ENCODE results near the gene RNF224. TPM values are rescaled to one million over a fixed set of nuclear protein-coding genes. Genes with fewer than 3 reads are reported as not detected.

The RNF224 gene
- total and polyA plus RNA-seq, 2 of the 13 experiments (the other 11 are each of a cell fraction or from before 2014, with no cell fraction given), result 0.09 TPM; not detected in 1

DNA sequence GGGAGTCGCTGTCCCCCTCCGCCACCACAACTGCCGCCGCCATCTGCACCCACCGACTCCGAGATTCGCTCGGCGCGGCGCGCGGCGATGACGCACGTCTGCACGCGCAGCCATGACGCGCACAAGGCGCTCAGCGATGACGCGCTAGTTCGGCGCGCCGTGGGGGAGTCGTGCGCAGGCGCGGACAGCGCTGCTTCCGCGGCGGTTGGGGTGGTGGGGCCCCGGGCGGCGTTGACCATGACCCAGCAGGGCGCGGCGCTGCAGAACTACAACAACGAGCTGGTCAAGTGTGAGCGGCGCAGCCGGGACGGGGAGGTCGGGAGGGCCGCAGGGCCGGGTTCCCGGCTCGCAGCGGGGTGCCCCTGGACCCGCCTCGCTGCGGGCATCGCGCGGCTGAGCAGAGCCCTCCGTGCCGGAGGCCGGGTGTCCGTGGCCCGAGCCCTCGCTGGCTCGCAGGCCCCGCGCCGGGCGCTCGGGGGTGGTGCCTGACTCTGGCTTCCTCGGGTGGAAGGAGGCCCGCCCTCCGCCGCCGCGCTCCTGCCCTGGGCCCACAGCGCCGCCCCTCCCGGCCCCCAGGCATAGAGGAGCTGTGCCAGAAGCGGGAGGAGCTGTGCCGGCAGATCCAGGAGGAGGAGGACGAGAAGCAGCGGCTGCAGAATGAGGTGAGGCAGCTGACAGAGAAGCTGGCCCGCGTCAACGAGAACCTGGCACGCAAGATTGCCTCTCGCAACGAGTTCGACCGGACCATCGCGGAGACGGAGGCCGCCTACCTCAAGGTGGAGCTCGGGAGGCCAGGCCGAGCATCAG lies 38.6 kb upstream of the RNF224 start, which contains the start of the genes ANAPC2 and SSNA1 (continued):
- TF ChIP-seq, protein P1, sequence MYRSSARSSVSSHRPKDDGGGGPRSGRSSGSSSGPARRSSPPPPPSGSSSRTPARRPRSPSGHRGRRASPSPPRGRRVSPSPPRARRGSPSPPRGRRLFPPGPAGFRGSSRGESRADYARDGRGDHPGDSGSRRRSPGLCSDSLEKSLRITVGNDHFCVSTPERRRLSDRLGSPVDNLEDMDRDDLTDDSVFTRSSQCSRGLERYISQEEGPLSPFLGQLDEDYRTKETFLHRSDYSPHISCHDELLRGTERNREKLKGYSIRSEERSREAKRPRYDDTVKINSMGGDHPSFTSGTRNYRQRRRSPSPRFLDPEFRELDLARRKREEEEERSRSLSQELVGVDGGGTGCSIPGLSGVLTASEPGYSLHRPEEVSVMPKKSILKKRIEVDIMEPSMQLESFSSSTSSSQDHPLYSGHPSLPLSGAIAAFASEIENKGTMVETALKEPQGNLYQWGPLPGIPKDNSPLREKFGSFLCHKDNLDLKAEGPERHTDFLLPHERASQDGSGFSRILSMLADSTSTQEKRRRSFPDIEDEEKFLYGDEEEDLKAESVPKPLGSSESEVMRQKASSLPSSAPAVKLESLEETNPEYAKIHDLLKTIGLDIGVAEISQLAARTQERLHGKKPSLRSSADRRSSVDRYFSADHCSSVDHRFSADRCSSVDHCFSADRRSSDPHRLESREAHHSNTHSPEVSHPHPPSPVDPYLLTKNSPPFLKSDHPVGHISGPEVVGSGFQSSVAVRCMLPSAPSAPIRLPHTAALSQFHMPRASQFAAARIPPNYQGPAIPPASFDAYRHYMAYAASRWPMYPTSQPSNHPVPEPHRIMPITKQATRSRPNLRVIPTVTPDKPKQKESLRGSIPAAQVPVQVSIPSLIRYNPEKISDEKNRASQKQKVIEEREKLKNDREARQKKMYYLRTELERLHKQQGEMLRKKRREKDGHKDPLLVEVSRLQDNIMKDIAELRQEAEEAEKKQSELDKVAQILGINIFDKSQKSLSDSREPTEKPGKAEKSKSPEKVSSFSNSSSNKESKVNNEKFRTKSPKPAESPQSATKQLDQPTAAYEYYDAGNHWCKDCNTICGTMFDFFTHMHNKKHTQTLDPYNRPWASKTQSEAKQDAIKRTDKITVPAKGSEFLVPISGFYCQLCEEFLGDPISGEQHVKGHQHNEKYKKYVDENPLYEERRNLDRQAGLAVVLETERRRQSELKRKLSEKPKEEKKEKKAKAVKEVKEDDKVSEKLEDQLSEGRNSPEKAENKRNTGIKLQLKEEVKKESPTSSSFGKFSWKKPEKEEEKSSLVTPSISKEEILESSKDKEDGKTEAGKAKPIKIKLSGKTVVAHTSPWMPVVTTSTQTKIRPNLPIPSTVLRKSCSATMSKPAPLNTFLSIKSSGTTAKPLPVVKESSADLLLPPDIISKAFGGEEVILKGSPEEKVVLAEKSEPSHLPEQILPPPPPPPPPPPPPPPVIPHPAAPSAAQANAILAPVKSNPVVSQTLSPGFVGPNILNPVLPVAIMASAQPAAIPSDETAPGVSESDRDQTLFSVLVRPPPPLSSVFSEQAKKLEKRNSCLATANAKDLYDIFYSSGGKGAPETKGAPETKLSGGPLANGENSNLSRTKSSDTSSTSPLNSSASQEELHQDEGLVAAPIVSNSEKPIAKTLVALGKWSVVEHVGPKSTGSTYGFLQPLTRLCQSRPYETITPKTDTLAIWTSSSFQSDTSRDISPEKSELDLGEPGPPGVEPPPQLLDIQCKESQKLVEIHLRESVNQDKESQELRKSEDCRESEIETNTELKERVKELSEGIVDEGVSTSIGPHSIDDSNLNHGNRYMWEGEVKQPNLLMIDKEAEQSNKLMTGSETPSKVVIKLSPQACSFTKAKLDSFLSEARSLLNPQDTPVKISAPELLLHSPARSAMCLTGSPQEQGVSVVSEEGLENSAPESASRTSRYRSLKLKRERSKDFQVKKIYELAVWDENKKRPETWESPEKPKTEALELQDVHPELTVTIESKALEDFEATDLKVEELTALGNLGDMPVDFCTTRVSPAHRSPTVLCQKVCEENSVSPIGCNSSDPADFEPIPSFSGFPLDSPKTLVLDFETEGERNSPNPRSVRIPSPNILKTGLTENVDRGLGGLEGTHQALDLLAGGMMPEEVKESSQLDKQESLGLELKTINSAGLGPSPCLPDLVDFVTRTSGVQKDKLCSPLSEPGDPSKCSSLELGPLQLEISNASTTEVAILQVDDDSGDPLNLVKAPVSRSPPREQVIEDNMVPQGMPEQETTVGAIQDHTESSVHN (CRISPR knock-in tag; IDR thresholded peaks at IDR 0.05), result no peak
- TF ChIP-seq CC2D1A (CRISPR knock-in tag; IDR thresholded peaks at IDR 0.05) (no peak), JUN (CRISPR knock-in tag; IDR thresholded peaks at IDR 0.05) (peak; percentile 71; the same call in 1 of the 2 replicates), ZNF547 (CRISPR knock-in tag; IDR thresholded peaks at IDR 0.05) (peak; percentile 94; the same call in 1 of the 2 replicates), PITX1 (CRISPR knock-in tag; IDR thresholded peaks at IDR 0.05) (0 out of 2 replicates have a peak, but pooled peaks have one; percentile 47), CCAR2 (optimal IDR thresholded peaks at IDR 0.05; ENCODE audit: low read depth, low read length) (no peak), PRPF4 (IDR thresholded peaks at IDR 0.05; ENCODE audit: low read depth, low read length, poor library complexity, severe bottlenecking) (no peak), HHEX (CRISPR knock-in tag; IDR thresholded peaks at IDR 0.05) (no peak), TEAD3 (CRISPR knock-in tag; optimal IDR thresholded peaks at IDR 0.05; ENCODE audit: borderline replicate concordance) (peak; percentile 81), TGIF2 (CRISPR knock-in tag; IDR thresholded peaks at IDR 0.05) (peak; percentile 96)
- TF ChIP-seq, protein P2, sequence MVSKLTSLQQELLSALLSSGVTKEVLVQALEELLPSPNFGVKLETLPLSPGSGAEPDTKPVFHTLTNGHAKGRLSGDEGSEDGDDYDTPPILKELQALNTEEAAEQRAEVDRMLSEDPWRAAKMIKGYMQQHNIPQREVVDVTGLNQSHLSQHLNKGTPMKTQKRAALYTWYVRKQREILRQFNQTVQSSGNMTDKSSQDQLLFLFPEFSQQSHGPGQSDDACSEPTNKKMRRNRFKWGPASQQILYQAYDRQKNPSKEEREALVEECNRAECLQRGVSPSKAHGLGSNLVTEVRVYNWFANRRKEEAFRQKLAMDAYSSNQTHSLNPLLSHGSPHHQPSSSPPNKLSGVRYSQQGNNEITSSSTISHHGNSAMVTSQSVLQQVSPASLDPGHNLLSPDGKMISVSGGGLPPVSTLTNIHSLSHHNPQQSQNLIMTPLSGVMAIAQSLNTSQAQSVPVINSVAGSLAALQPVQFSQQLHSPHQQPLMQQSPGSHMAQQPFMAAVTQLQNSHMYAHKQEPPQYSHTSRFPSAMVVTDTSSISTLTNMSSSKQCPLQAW (CRISPR knock-in tag; IDR thresholded peaks at IDR 0.05), result peak; percentile 79
- TF ChIP-seq, protein P3, sequence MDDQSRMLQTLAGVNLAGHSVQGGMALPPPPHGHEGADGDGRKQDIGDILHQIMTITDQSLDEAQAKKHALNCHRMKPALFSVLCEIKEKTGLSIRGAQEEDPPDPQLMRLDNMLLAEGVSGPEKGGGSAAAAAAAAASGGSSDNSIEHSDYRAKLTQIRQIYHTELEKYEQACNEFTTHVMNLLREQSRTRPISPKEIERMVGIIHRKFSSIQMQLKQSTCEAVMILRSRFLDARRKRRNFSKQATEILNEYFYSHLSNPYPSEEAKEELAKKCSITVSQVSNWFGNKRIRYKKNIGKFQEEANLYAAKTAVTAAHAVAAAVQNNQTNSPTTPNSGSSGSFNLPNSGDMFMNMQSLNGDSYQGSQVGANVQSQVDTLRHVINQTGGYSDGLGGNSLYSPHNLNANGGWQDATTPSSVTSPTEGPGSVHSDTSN (CRISPR knock-in tag; IDR thresholded peaks at IDR 0.05; ENCODE audit: borderline replicate concordance), result no peak
- TF ChIP-seq, protein P4, sequence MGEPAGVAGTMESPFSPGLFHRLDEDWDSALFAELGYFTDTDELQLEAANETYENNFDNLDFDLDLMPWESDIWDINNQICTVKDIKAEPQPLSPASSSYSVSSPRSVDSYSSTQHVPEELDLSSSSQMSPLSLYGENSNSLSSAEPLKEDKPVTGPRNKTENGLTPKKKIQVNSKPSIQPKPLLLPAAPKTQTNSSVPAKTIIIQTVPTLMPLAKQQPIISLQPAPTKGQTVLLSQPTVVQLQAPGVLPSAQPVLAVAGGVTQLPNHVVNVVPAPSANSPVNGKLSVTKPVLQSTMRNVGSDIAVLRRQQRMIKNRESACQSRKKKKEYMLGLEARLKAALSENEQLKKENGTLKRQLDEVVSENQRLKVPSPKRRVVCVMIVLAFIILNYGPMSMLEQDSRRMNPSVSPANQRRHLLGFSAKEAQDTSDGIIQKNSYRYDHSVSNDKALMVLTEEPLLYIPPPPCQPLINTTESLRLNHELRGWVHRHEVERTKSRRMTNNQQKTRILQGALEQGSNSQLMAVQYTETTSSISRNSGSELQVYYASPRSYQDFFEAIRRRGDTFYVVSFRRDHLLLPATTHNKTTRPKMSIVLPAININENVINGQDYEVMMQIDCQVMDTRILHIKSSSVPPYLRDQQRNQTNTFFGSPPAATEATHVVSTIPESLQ (CRISPR knock-in tag; conservative IDR thresholded peaks at IDR 0.05), result no peak; the same call in 1 of the 2 replicates
